Naive thymus-derived CD4-positive, alpha-beta T cell (primary cell): ENCODE data around the gene SH3TC1. TPM values are rescaled to one million over a fixed set of nuclear protein-coding genes. Genes with fewer than 3 reads are reported as not detected.
A peak's percentile ranks its signal among the peaks of the same experiment; 100 is the strongest.

Source experiments
- ATAC-seq: fragments of 150-1000 bp; cut with Tn5 transposase; 2 replicates; pipeline ENCODE4 v1.10.0; 2021; ENCODE audit warnings: mild to moderate bottlenecking, moderate library complexity
- CTCF ChIA-PET: fragments of 350-600 bp; sonication (Branson Sonifier 250); formaldehyde crosslinking; loops from one replicate; lab custom pipeline; 2021; ENCODE audit warnings: antibody characterized with exemption; lab: Charles Lee
- POLR2A ChIA-PET: fragments of 350-600 bp; sonication (Branson Sonifier 250); formaldehyde crosslinking; loops from one replicate; lab custom pipeline; 2021; ENCODE audit warnings: antibody characterized with exemption, inconsistent platforms; lab: Charles Lee
- DNase-seq, 9 donors: peaks; one replicate each; pipeline versions ENCODE4 v3.0.0 to v3.0.0-alpha.2; 2020 to 2022; ENCODE audit warnings: mixed read lengths in 1 of 9
- H3K27ac ChIP-seq: one replicate; pipeline ENCODE4 v1.7.0; 2013; ENCODE audit warnings: mild to moderate bottlenecking, low read depth, low read length, moderate library complexity
- H3K27me3 ChIP-seq, 2 donors: one replicate each; pipeline ENCODE4 v1.7.0; 2013; ENCODE audit warnings: low read length in 2 of 2, mild to moderate bottlenecking in 2 of 2, moderate library complexity in 2 of 2; ENCODE audit not compliant: control insufficient read depth in 2 of 2, insufficient read depth in 2 of 2
- H3K36me3 ChIP-seq, 3 experiments: 1 replicate in 2 of 3; 2 replicates in 1 of 3; pipeline ENCODE4 v1.7.0; 2013; ENCODE audit warnings: low read length in 3 of 3, mild to moderate bottlenecking in 3 of 3, moderate library complexity in 1 of 3; ENCODE audit not compliant: insufficient read depth in 3 of 3, control insufficient read depth in 2 of 3
- H3K4me1 ChIP-seq, 2 donors: one replicate each; pipeline ENCODE4 v1.7.0; 2013; ENCODE audit warnings: low read length in 2 of 2, mild to moderate bottlenecking in 2 of 2, moderate library complexity in 1 of 2; ENCODE audit not compliant: control insufficient read depth in 2 of 2, insufficient read depth in 2 of 2
- H3K4me3 ChIP-seq: 2 replicates; pipeline ENCODE4 v1.7.0; 2013; ENCODE audit warnings: mild to moderate bottlenecking, low read length
- H3K9me3 ChIP-seq, 3 experiments: 1 replicate in 2 of 3; 2 replicates in 1 of 3; pipeline ENCODE4 v1.7.0; 2013; ENCODE audit warnings: low read length in 3 of 3; ENCODE audit not compliant: control insufficient read depth in 2 of 3
- H3K27ac Mint-ChIP-seq, 9 donors: one replicate each; pipeline ENCODE4 v1.8.0; 2020 to 2022; ENCODE audit warnings: mixed read lengths in 9 of 9, mild to moderate bottlenecking in 8 of 9, moderate library complexity in 5 of 9, inconsistent platforms in 2 of 9
- H3K27me3 Mint-ChIP-seq, 5 donors: one replicate each; pipeline ENCODE4 v1.8.0; 2021 to 2022; ENCODE audit warnings: mixed read lengths in 5 of 5, mild to moderate bottlenecking in 1 of 5
- H3K36me3 Mint-ChIP-seq, 5 donors: one replicate each; pipeline ENCODE4 v1.8.0; 2020 to 2022; ENCODE audit warnings: mixed read lengths in 5 of 5, mild to moderate bottlenecking in 3 of 5, inconsistent platforms in 1 of 5
- H3K4me1 Mint-ChIP-seq, 7 donors: one replicate each; pipeline ENCODE4 v1.8.0; 2020 to 2022; ENCODE audit warnings: mixed read lengths in 7 of 7, mild to moderate bottlenecking in 3 of 7, inconsistent platforms in 1 of 7
- H3K4me3 Mint-ChIP-seq, 10 donors: one replicate each; pipeline ENCODE4 v1.8.0; 2020 to 2022; ENCODE audit warnings: mild to moderate bottlenecking in 10 of 10, mixed read lengths in 10 of 10, moderate library complexity in 6 of 10, inconsistent platforms in 2 of 10
- H3K9me3 Mint-ChIP-seq, 11 donors: one replicate each; pipeline ENCODE4 v1.8.0; 2020 to 2022; ENCODE audit warnings: mixed read lengths in 11 of 11, mild to moderate bottlenecking in 4 of 11, inconsistent platforms in 1 of 11, moderate library complexity in 1 of 11
- intact Hi-C, 2 donors: fragments of 100-400 bp; cut with micrococcal nuclease; formaldehyde crosslinking; loops; one replicate each; pipeline ENCODE4 v1.15.1; 2023
- polyA plus RNA-seq, 2 donors: library from polyadenylated mRNA; unstranded; fragments of 300-500 nt; fragmentation: Illumina TruSeq; gene quantifications; one replicate each; pipeline ENCODE4 v1.2.3, GENCODE V29; 2021
- total RNA-seq, 6 experiments: library from RNA in 5 of 6; stranded (reverse) in 5 of 6; gene quantifications; 1 replicate in 5 of 6; 2 replicates in 1 of 6; pipeline ENCODE4 v1.2.3 and lab custom pipeline; 2021 to 2026

The SH3TC1 gene
- total and polyA plus RNA-seq, 7 experiments from 2014 or later = 6.5 to 120 (median 34.9) TPM

- Histone ChIP-seq H3K4me1 (no peaks in the 10 kb centered on the region), H3K4me3 (no peak overlapping the region), H3K27ac (no peak overlapping the region), H3K36me3 (no peaks in the 10 kb centered on the region), H3K9me3 (no peaks in the 10 kb centered on the region), H3K27me3 (no peaks in the 10 kb centered on the region)
- Mint-ChIP-seq H3K4me3 (no peak overlapping the region), H3K27ac (no peak overlapping the region), H3K9me3 (no peaks in the 10 kb centered on the region), H3K4me1 (peaks cover 0 to 2% (median 0%) of the 10 kb centered on the region in 7 donors), H3K27me3 (no peaks in the 10 kb centered on the region), H3K36me3 (no peaks in the 10 kb centered on the region)
- intact Hi-C loops = no loop called here
- CTCF ChIA-PET = no interaction called here
- DNase-seq (no peak), ATAC-seq (no peak)
- POLR2A ChIA-PET = no interaction called here
Observed at GRCh38 chr4:8181119-8181518, 18.0 kb upstream of the SH3TC1 start.

DNA sequence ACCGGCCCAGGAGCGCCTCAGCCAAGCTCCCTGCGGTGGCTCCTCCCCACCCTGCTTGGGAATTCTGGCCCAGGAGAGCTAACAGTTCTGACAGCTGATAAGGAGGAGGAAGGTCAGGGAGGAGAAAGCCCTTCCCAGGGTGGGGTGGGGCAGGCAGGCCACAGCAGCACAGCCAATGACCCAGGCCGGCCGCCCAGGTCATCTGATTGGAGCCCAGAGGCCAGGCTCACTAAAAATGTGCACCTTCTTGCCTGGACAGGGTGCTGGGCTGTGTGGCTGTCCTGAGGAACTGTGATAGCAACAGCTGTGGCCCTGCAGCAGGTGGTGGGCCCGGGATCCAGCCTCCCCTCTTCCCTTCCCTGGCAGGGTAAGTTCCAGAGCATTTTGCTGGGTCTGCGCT, 17.2 kb upstream of the SH3TC1 start:
- H3K4me3 Mint-ChIP-seq = no peak overlapping the region
- intact Hi-C loops = no loop called here
- H3K27ac Mint-ChIP-seq = no peak overlapping the region
- peaks cover 0 to under 1% (median 0%) of the 10 kb centered on the region in 7 donors for H3K4me1 Mint-ChIP-seq
- no peaks in the 10 kb centered on the region for H3K27me3 ChIP-seq
- no peak overlapping the region for H3K27ac ChIP-seq
- no peaks in the 10 kb centered on the region for H3K4me1 ChIP-seq
- no peak overlapping the region for H3K4me3 ChIP-seq
- ATAC-seq (no peak), DNase-seq (no peak)
- no peaks in the 10 kb centered on the region for H3K9me3 Mint-ChIP-seq
- no peaks in the 10 kb centered on the region for H3K36me3 Mint-ChIP-seq
- peaks cover 0 to under 1% (median 0%) of the 10 kb centered on the region in 5 donors for H3K27me3 Mint-ChIP-seq
- no peaks in the 10 kb centered on the region for H3K9me3 ChIP-seq
- ChIA-PET CTCF (no interaction called here), POLR2A (no interaction called here)
- no peaks in the 10 kb centered on the region for H3K36me3 ChIP-seq

GRCh38 chr4:8182294-8182693, 16.8 kb upstream of the SH3TC1 start:
- H3K27ac Mint-ChIP-seq = no peak overlapping the region
- CTCF ChIA-PET = no interaction called here

DNA sequence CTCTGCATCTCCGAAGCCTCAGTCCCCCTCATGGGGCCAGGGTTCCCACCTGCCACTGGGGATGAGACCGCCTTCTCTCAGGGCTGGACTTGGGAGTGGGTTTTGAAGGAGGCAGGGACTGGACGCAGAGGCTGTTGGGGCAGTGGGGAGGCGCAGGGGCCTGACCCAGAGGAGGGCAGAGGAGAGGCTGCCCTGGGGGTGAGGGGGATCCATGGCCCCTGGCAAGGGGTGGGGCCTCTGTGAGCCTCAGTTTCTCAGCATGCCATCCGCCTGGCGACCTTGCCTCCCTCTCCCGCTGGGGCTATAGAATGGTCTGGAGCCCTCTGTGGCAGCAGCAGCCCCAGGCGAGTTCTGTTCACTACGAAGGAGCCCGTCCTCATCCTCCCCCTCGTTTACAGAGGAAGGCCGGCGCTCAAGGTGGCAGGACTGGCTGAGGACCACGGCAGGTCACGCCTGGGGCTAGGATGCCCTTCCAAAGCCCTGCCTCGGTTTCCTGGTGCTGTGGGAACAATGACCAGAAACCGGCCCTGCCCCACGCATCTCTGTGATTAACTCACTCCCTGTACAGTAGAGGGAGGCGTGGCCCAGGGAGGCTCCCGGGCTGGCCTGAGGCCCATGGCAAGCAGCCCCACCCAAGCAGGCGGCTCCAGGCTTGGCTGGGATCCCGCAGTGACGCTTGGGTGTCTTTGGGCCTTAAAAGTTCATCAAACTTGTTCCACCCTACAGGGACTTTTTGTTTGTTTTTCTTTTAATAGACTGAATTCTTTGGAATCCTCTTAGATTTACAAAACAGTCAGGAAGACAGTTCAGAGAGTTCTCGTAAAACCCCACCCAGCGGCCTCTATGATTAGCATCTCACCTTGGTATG, 16.0 kb upstream of the SH3TC1 start:
- Histone ChIP-seq H3K9me3 (no peaks in the 10 kb centered on the region), H3K27me3 (no peaks in the 10 kb centered on the region), H3K4me3 (no peak overlapping the region), H3K4me1 (no peaks in the 10 kb centered on the region), H3K36me3 (no peaks in the 10 kb centered on the region), H3K27ac (no peak overlapping the region)
- Mint-ChIP-seq H3K4me3 (no peak overlapping the region), H3K9me3 (no peaks in the 10 kb centered on the region), H3K4me1 (no peaks in the 10 kb centered on the region), H3K36me3 (no peaks in the 10 kb centered on the region), H3K27ac (peak overlapping the region in 1 of 9 donors; percentile 76), H3K27me3 (peaks cover 0 to 3% (median 0%) of the 10 kb centered on the region in 5 donors)
- ATAC-seq = no peak
- DNase-seq = no peak
- ChIA-PET CTCF (no interaction called here), POLR2A (no interaction called here)
- intact Hi-C loops = no loop called here

More at GRCh38 chr4:8182294-8182693, 16.8 kb upstream of the SH3TC1 start:
- Mint-ChIP-seq H3K4me1 (no peaks in the 10 kb centered on the region), H3K27me3 (peaks cover 0 to 3% (median 0%) of the 10 kb centered on the region in 5 donors), H3K4me3 (no peak overlapping the region), H3K36me3 (no peaks in the 10 kb centered on the region), H3K9me3 (no peaks in the 10 kb centered on the region)
- H3K9me3 ChIP-seq = no peaks in the 10 kb centered on the region
- ATAC-seq (no peak), DNase-seq (no peak)
- no peaks in the 10 kb centered on the region for H3K4me1 ChIP-seq
- intact Hi-C loops = no loop called here
- no peaks in the 10 kb centered on the region for H3K27me3 ChIP-seq
- POLR2A ChIA-PET = no interaction called here
- no peak overlapping the region for H3K4me3 ChIP-seq
- no peak overlapping the region for H3K27ac ChIP-seq
- no peaks in the 10 kb centered on the region for H3K36me3 ChIP-seq

DNA sequence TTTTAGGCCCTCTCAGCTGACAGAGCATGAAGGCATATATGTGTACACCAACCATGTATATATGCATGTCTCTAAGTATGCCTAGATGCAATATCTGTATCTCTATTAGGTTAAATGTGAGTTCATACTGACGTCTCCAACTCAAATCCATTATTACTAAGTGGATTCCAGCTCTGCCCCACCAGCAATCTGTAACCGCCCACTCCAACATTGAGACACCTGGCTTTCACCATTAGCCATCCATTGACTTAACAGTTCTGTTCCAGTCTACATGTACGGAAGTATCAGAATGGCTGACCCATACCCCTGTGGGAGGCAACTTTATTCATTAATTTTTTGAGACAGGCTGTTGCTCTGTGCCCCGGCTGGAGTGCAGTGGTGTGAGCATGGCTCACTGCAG, 15.0 kb upstream of the SH3TC1 start:
- Mint-ChIP-seq H3K27ac (peak overlapping the region in 2 of 9 donors; percentile 13 to 76), H3K9me3 (no peaks in the 10 kb centered on the region), H3K4me3 (no peak overlapping the region), H3K4me1 (no peaks in the 10 kb centered on the region), H3K36me3 (no peaks in the 10 kb centered on the region), H3K27me3 (peaks cover 0 to 3% (median 0%) of the 10 kb centered on the region in 5 donors)
- Histone ChIP-seq H3K27ac (no peak overlapping the region), H3K36me3 (no peaks in the 10 kb centered on the region), H3K4me3 (no peak overlapping the region), H3K9me3 (no peaks in the 10 kb centered on the region), H3K4me1 (no peaks in the 10 kb centered on the region), H3K27me3 (no peaks in the 10 kb centered on the region)
- DNase-seq (no peak), ATAC-seq (no peak)
- ChIA-PET POLR2A (no interaction called here), CTCF (no interaction called here)
- intact Hi-C loops = no loop called here

- Mint-ChIP-seq H3K4me1 (peaks cover 0 to 2% (median 0%) of the 10 kb centered on the region in 7 donors), H3K27me3 (peaks cover 0 to 6% (median 0%) of the 10 kb centered on the region in 5 donors), H3K27ac (no peak overlapping the region), H3K36me3 (no peaks in the 10 kb centered on the region), H3K9me3 (no peaks in the 10 kb centered on the region), H3K4me3 (no peak overlapping the region)
- POLR2A ChIA-PET = no interaction called here
- no peak overlapping the region for H3K4me3 ChIP-seq
- no peaks in the 10 kb centered on the region for H3K4me1 ChIP-seq
- no peaks in the 10 kb centered on the region for H3K27me3 ChIP-seq
- ATAC-seq (no peak), DNase-seq (no peak)
- CTCF ChIA-PET = interaction anchor here (1.1 kb wide), 1 partner anchor 828 kb away, joined by 3 read pairs; no protein-coding TSS in a partner anchor
- intact Hi-C loops = no loop called here
- no peaks in the 10 kb centered on the region for H3K9me3 ChIP-seq
- H3K27ac ChIP-seq = no peak overlapping the region
- no peaks in the 10 kb centered on the region for H3K36me3 ChIP-seq
Observed at GRCh38 chr4:8185295-8185694, 13.8 kb upstream of the SH3TC1 start.

DNA sequence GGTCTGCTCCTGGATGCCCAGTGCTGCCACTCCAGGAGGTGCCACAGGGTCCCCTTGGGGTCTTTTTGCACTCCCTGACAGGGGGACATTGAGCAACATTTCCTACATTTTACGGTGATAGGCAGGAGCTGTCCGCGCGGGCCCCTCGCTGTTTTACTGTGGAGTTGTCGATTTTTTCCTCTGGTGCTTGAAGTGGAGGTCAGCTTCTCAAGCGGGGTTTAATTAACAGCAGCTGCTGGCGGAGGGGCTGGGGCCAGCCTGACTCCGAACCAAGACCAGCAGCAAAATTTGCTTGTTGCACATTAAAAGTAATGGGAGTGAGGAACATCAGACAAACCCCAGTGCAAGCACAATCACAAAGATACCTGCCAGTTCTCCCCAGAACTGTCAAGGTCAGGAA, 13.2 kb upstream of the SH3TC1 start:
- POLR2A ChIA-PET = no interaction called here
- H3K4me1 ChIP-seq = no peaks in the 10 kb centered on the region
- H3K36me3 Mint-ChIP-seq = no peaks in the 10 kb centered on the region
- H3K9me3 Mint-ChIP-seq = no peaks in the 10 kb centered on the region
- H3K36me3 ChIP-seq = no peaks in the 10 kb centered on the region
- H3K4me1 Mint-ChIP-seq = peaks cover 0 to 2% (median 0%) of the 10 kb centered on the region in 7 donors
- H3K27ac ChIP-seq = no peak overlapping the region
- no peak for ATAC-seq
- H3K27me3 Mint-ChIP-seq = peaks cover 0 to 6% (median 0%) of the 10 kb centered on the region in 5 donors
- CTCF ChIA-PET = interaction anchor here (1.1 kb wide), 1 partner anchor 827 kb away, joined by 3 read pairs; no protein-coding TSS in a partner anchor
- intact Hi-C loops = no loop called here
- H3K4me3 Mint-ChIP-seq = no peak overlapping the region
- DNase-seq = no peak
- no peak overlapping the region for H3K27ac Mint-ChIP-seq
- no peaks in the 10 kb centered on the region for H3K27me3 ChIP-seq
- H3K9me3 ChIP-seq = no peaks in the 10 kb centered on the region
- H3K4me3 ChIP-seq = no peak overlapping the region
